ENCODE results near the gene DEAF1.
"Not testable (repeated sequence)": the region's sequence is repeated elsewhere in the genome, so short reads cannot be mapped to it uniquely, and the experiment has no call there.

Gene DEAF1, protein sequence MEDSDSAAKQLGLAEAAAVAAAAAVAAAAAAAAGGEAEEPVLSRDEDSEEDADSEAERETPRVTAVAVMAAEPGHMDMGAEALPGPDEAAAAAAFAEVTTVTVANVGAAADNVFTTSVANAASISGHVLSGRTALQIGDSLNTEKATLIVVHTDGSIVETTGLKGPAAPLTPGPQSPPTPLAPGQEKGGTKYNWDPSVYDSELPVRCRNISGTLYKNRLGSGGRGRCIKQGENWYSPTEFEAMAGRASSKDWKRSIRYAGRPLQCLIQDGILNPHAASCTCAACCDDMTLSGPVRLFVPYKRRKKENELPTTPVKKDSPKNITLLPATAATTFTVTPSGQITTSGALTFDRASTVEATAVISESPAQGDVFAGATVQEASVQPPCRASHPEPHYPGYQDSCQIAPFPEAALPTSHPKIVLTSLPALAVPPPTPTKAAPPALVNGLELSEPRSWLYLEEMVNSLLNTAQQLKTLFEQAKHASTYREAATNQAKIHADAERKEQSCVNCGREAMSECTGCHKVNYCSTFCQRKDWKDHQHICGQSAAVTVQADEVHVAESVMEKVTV

DNA sequence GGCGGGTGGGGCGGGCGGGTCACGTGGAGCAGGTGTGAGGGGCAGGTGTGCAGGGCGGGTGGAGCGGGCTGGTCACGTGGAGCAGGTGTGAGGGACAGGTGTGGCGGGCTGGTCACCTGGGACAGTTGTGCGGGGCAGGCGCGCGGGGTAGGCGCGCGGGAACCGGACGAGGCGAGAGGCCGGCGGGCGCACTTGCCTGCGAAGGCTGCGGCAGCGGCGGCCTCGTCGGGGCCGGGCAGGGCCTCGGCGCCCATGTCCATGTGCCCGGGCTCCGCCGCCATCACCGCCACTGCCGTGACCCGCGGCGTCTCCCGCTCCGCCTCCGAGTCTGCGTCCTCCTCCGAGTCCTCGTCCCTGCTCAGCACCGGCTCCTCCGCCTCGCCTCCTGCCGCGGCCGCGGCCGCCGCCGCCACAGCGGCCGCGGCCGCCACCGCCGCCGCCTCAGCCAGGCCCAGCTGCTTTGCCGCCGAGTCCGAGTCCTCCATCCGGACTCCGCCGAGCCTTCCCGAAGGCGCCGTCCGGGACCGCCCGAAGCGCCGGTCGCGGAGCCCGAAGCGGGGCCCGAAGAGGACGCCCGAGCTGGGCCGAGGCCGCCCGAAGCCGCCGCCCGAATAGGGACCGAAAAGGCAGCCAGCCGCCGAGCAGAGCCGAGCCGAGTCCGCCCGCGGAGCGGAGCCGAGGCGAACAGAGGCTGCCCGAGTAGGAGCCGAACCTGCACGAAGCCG lies at the start of gene DEAF1:
Gene DEAF1, minus strand, starts transcription at position 660 of the 725 bp plus-strand sequence. Its CDS starts 175 bp downstream, at position 485.
- no peaks in the 10 kb centered on the region for H3K9me2 ChIP-seq (replicated peaks; ENCODE audit: low read depth, low read length)
- peak within 1 kb of the TSS; percentile 94 for H3K4me3 ChIP-seq (ENCODE audit: low read length, poor library complexity, severe bottlenecking)
- H2AFZ ChIP-seq (ENCODE audit: low read length): peak within 1 kb of the TSS; percentile 97
- peaks cover 63% of the 10 kb centered on the region for H3K4me1 ChIP-seq (ENCODE audit: insufficient read depth, low read length, poor library complexity, severe bottlenecking)
- peak within 1 kb of the TSS; percentile 98 for H3K9ac ChIP-seq (ENCODE audit: low read depth, low read length, poor library complexity, severe bottlenecking)
- H4K20me1 ChIP-seq (ENCODE audit: insufficient read depth, low read length, poor library complexity, severe bottlenecking): peaks cover 22% of the 10 kb centered on the region
- peaks cover 68% of the 10 kb centered on the region for H3K79me2 ChIP-seq (ENCODE audit: insufficient read depth, low read length)
- no peak for TF ChIP-seq EZH2phosphoT487 (IDR thresholded peaks at IDR 0.05; ENCODE audit: borderline replicate concordance)
- TF ChIP-seq, protein P1, sequence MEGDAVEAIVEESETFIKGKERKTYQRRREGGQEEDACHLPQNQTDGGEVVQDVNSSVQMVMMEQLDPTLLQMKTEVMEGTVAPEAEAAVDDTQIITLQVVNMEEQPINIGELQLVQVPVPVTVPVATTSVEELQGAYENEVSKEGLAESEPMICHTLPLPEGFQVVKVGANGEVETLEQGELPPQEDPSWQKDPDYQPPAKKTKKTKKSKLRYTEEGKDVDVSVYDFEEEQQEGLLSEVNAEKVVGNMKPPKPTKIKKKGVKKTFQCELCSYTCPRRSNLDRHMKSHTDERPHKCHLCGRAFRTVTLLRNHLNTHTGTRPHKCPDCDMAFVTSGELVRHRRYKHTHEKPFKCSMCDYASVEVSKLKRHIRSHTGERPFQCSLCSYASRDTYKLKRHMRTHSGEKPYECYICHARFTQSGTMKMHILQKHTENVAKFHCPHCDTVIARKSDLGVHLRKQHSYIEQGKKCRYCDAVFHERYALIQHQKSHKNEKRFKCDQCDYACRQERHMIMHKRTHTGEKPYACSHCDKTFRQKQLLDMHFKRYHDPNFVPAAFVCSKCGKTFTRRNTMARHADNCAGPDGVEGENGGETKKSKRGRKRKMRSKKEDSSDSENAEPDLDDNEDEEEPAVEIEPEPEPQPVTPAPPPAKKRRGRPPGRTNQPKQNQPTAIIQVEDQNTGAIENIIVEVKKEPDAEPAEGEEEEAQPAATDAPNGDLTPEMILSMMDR (conservative IDR thresholded peaks at IDR 0.05; ENCODE audit: low read length): no peak
- H3F3A ChIP-seq (ENCODE audit: low read depth): peaks cover 8% of the 10 kb centered on the region; the same call in 1 of the 2 replicates
- peak within 1 kb of the TSS; percentile 98 for H3K4me2 ChIP-seq (ENCODE audit: low read depth, low read length, poor library complexity, severe bottlenecking)
- no peaks in the 10 kb centered on the region for H3K9me3 ChIP-seq (ENCODE audit: insufficient read depth, low read depth, low read length)
- no peaks in the 10 kb centered on the region for H3K27me3 ChIP-seq (ENCODE audit: insufficient read depth, low read length, poor library complexity, severe bottlenecking)
- H3K36me3 ChIP-seq (ENCODE audit: insufficient read depth, low read length): no peaks in the 10 kb centered on the region

DNA sequence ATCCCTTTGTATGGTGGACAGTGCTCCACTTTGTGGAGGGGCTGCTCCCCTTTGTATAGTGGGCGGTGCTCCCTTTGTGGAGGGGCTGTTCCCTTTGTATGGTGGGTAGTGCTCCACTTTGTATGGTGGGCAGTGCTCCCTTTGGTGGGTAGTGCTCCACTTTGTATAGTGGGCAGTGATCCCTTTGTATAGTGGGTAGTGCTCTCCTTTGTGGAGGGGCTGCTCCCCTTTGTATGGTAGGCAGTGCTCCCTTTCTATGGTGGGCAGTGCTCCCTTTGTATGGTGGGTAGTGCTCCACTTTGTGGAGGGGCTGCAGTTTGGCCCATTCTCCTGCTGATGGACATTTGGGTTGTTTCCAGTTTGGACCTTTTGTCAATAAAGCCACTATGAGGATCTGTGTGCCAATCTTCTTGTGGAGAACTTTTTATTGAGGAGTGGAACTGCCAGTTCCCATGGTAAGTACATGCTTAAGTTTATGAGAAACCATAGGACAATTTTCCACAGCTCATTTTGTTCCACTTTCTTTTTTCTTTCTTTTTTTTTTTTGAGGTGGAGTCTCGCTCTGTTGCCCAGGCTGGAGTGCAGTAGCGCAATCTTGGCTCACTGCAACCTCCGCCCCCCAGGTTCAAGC lies 47.7 kb upstream of the DEAF1 start:
- Histone ChIP-seq H3K79me2 (ENCODE audit: insufficient read depth, low read length) (peaks cover 5% of the 10 kb centered on the region), H3F3A (ENCODE audit: low read depth) (no peaks in the 10 kb centered on the region)
- TF ChIP-seq, protein P1 (conservative IDR thresholded peaks at IDR 0.05; ENCODE audit: low read length): no peak
- no peak for TF ChIP-seq EZH2phosphoT487 (IDR thresholded peaks at IDR 0.05; ENCODE audit: borderline replicate concordance)

DNA sequence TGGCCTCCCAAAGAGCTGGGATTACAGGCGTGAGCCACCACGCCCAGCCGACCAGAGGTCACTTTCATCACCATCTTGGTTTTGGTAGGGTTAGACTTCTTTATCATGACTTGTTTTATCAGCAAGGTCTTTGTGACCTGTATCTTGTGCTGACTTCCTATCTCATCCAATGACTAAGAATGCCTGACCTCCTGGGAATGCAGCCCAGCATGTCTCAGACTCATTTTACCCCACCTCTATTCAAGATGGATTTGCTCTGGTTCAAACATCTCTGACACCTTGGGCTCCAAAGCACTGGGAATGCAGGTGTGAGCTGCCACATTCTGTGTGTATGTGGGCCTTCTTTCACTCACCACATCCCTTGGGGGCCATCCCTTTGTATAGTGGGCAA lies 47.1 kb upstream of the DEAF1 start:
- no peaks in the 10 kb centered on the region for H4K20me1 ChIP-seq (ENCODE audit: insufficient read depth, low read length, poor library complexity, severe bottlenecking)
- H3K9ac ChIP-seq (ENCODE audit: low read depth, low read length, poor library complexity, severe bottlenecking): no peak overlapping the region
- peaks cover 12% of the 10 kb centered on the region for H3K4me1 ChIP-seq (ENCODE audit: insufficient read depth, low read length, poor library complexity, severe bottlenecking)
- no peaks in the 10 kb centered on the region for H3K9me2 ChIP-seq (replicated peaks; ENCODE audit: low read depth, low read length)
- no peaks in the 10 kb centered on the region for H3K27me3 ChIP-seq (ENCODE audit: insufficient read depth, low read length, poor library complexity, severe bottlenecking)
- no peak overlapping the region for H2AFZ ChIP-seq (ENCODE audit: low read length)
- H3K9me3 ChIP-seq (ENCODE audit: insufficient read depth, low read depth, low read length): no peaks in the 10 kb centered on the region
- no peak overlapping the region for H3K4me3 ChIP-seq (ENCODE audit: low read length, poor library complexity, severe bottlenecking)
- H3K79me2 ChIP-seq (ENCODE audit: insufficient read depth, low read length): no peaks in the 10 kb centered on the region
- TF ChIP-seq, protein P1 (conservative IDR thresholded peaks at IDR 0.05; ENCODE audit: low read length): no peak
- no peak for TF ChIP-seq EZH2phosphoT487 (IDR thresholded peaks at IDR 0.05; ENCODE audit: borderline replicate concordance)
- no peaks in the 10 kb centered on the region for H3F3A ChIP-seq (ENCODE audit: low read depth)
- no peak overlapping the region for H3K4me2 ChIP-seq (ENCODE audit: low read depth, low read length, poor library complexity, severe bottlenecking)
- H3K36me3 ChIP-seq (ENCODE audit: insufficient read depth, low read length): no peaks in the 10 kb centered on the region

More for the DNA sequence above, 47.7 kb upstream of the DEAF1 start:
- no peak overlapping the region for H3K4me3 ChIP-seq (ENCODE audit: low read length, poor library complexity, severe bottlenecking)
- no peaks in the 10 kb centered on the region for H3K9me2 ChIP-seq (replicated peaks; ENCODE audit: low read depth, low read length)
- H3K9ac ChIP-seq (ENCODE audit: low read depth, low read length, poor library complexity, severe bottlenecking): no peak overlapping the region
- H3K4me1 ChIP-seq (ENCODE audit: insufficient read depth, low read length, poor library complexity, severe bottlenecking): peaks cover 12% of the 10 kb centered on the region
- no peaks in the 10 kb centered on the region for H4K20me1 ChIP-seq (ENCODE audit: insufficient read depth, low read length, poor library complexity, severe bottlenecking)
- H3K27me3 ChIP-seq (ENCODE audit: insufficient read depth, low read length, poor library complexity, severe bottlenecking): no peaks in the 10 kb centered on the region
- H2AFZ ChIP-seq (ENCODE audit: low read length): no peak overlapping the region
- H3K36me3 ChIP-seq (ENCODE audit: insufficient read depth, low read length): no peaks in the 10 kb centered on the region
- H3K4me2 ChIP-seq (ENCODE audit: low read depth, low read length, poor library complexity, severe bottlenecking): no peak overlapping the region
- no peaks in the 10 kb centered on the region for H3K9me3 ChIP-seq (ENCODE audit: insufficient read depth, low read depth, low read length)

DNA sequence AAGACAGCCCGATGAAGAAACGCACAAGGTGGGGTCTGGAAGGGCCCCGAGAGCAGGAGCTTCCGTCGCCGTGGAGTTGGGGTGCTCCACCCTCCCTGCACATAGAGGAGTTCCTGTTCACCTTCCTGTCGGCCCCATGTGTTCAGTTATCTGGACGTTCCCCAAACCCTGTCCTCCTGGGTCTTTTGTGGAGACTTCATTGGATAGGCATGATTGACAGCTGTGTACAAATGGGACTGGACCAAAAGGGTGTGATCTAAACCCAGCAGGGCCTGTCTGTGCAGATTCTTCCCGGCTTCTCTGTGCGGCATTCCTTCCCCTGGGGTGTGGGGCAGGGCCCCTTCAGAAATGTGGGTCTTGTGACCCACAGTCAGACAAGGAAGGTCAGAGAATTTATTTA lies 42.9 kb upstream of the DEAF1 start:
- H3K4me2 ChIP-seq (ENCODE audit: low read depth, low read length, poor library complexity, severe bottlenecking); H3K79me2 ChIP-seq (ENCODE audit: insufficient read depth, low read length); H2AFZ ChIP-seq (ENCODE audit: low read length): not testable (repeated sequence)

More for the DNA sequence above, 42.9 kb upstream of the DEAF1 start:
- not testable (repeated sequence) for H3K4me3 ChIP-seq (ENCODE audit: low read length, poor library complexity, severe bottlenecking); H3F3A ChIP-seq (ENCODE audit: low read depth); H3K36me3 ChIP-seq (ENCODE audit: insufficient read depth, low read length); H4K20me1 ChIP-seq (ENCODE audit: insufficient read depth, low read length, poor library complexity, severe bottlenecking); H3K9me2 ChIP-seq (replicated peaks; ENCODE audit: low read depth, low read length); H3K4me1 ChIP-seq (ENCODE audit: insufficient read depth, low read length, poor library complexity, severe bottlenecking); H3K9ac ChIP-seq (ENCODE audit: low read depth, low read length, poor library complexity, severe bottlenecking); H3K27me3 ChIP-seq (ENCODE audit: insufficient read depth, low read length, poor library complexity, severe bottlenecking); H3K9me3 ChIP-seq (ENCODE audit: insufficient read depth, low read depth, low read length)
